ENCODE measurements around the gene MYL1. TPM values are rescaled to one million over a fixed set of nuclear protein-coding genes. Genes with fewer than 3 reads are reported as not detected.

MYL1 gene
- total RNA-seq (not detected), polyA plus RNA-seq (1 to 10 TPM in 1 of 3 donors, under 1 TPM in 1, not detected in 1; 0.45 to 7.3 TPM)
- long read RNA-seq, donor 1, transcript MYL1-202 (7 exons, 1,065 nt): major isoform, 5 of 9 reads
- long read RNA-seq, donor 1, partial matches to known transcripts: 0 of 9 reads
- long read RNA-seq, donor 1, other reads (novel, unspliced or antisense): 0 of 9 reads
- long read RNA-seq, donor 2, transcript MYL1-201 (7 exons, 870 nt): major isoform, 5 of 7 reads
- long read RNA-seq, donor 2, partial matches to known transcripts: 0 of 7 reads
- long read RNA-seq, donor 2, other reads (novel, unspliced or antisense): 0 of 7 reads
- long read RNA-seq, donor 3, partial matches to known transcripts: 0 of 3 reads
- long read RNA-seq, donor 3, other reads (novel, unspliced or antisense): 0 of 3 reads
- long read RNA-seq, donor 4: 0 reads
- long read RNA-seq, donor 5, partial matches to known transcripts: 0 of 2 reads
- long read RNA-seq, donor 5, other reads (novel, unspliced or antisense): 0 of 2 reads
- long read RNA-seq, donor 6: 0 reads
- long read RNA-seq, donor 7: 0 reads
- long read RNA-seq, donor 8, partial matches to known transcripts: 0 of 5 reads
- long read RNA-seq, donor 8, other reads (novel, unspliced or antisense): 0 of 5 reads
- long read RNA-seq, donor 9, partial matches to known transcripts: 0 of 1 reads
- long read RNA-seq, donor 9, other reads (novel, unspliced or antisense): 0 of 1 reads
- long read RNA-seq, donor 10, partial matches to known transcripts: 0 of 3 reads
- long read RNA-seq, donor 10, other reads (novel, unspliced or antisense): 0 of 3 reads

GRCh38 chr2:210315015-210315788, at the start of gene MYL1:
MYL1 (minus strand) TSS chr2:210315174; CDS start chr2:210315042, 132 bp downstream.
- WGBS, 5 donors: 77 to 85% (median 81%) methylated on average over 5 of the region's 5 CpGs
- DNase-seq: no peak
- Histone ChIP-seq H3K27me3 (no peaks in the 10 kb centered on the region), H3K27ac (no peak within 1 kb of the TSS), H3K4me3 (no peak within 1 kb of the TSS), H3K36me3 (no peaks in the 10 kb centered on the region), H3K9me3 (no peaks in the 10 kb centered on the region), H3K4me1 (no peaks in the 10 kb centered on the region)
- intact Hi-C loops (cut with DNase I; ENCODE audit: low total_unique reads): no loop called here
- TF ChIP-seq POLR2A (IDR thresholded peaks at IDR 0.05): no peak
- no peak for TF ChIP-seq EP300 (IDR thresholded peaks at IDR 0.05)
- no peak for TF ChIP-seq POLR2AphosphoS5 (IDR thresholded peaks at IDR 0.05)
- TF ChIP-seq CTCF (IDR thresholded peaks at IDR 0.05): no peak

GRCh38 chr2:210363876-210364275, 48.9 kb upstream of the MYL1 start:
- no peaks in the 10 kb centered on the region for H3K9me3 ChIP-seq
- intact Hi-C loops (cut with DNase I; ENCODE audit: low total_unique reads): no loop called here
- no peak for DNase-seq
- no peak overlapping the region for H3K4me3 ChIP-seq
- H3K4me1 ChIP-seq: no peaks in the 10 kb centered on the region
- no peaks in the 10 kb centered on the region for H3K27me3 ChIP-seq
- TF ChIP-seq EP300 (IDR thresholded peaks at IDR 0.05): no peak
- no peak for TF ChIP-seq POLR2AphosphoS5 (IDR thresholded peaks at IDR 0.05)
- no peak for TF ChIP-seq CTCF (IDR thresholded peaks at IDR 0.05)
- no peak for TF ChIP-seq POLR2A (IDR thresholded peaks at IDR 0.05)
- H3K36me3 ChIP-seq: no peaks in the 10 kb centered on the region
- no peak overlapping the region for H3K27ac ChIP-seq

- TF ChIP-seq POLR2AphosphoS5 (IDR thresholded peaks at IDR 0.05) (no peak), CTCF (IDR thresholded peaks at IDR 0.05) (no peak), POLR2A (IDR thresholded peaks at IDR 0.05) (no peak), EP300 (IDR thresholded peaks at IDR 0.05) (no peak)
Observed at GRCh38 chr2:210363261-210363660, 48.3 kb upstream of the MYL1 start.

GRCh38 chr2:210360412-210360811, 45.4 kb upstream of the MYL1 start:
- H3K27ac ChIP-seq: no peak overlapping the region

More at GRCh38 chr2:210363261-210363660, 48.3 kb upstream of the MYL1 start:
- no peak for DNase-seq
- intact Hi-C loops (cut with DNase I; ENCODE audit: low total_unique reads): no loop called here
- no peaks in the 10 kb centered on the region for H3K9me3 ChIP-seq
- no peak overlapping the region for H3K4me3 ChIP-seq
- no peaks in the 10 kb centered on the region for H3K4me1 ChIP-seq
- H3K36me3 ChIP-seq: no peaks in the 10 kb centered on the region
- no peak overlapping the region for H3K27ac ChIP-seq
- H3K27me3 ChIP-seq: no peaks in the 10 kb centered on the region

More at GRCh38 chr2:210360412-210360811, 45.4 kb upstream of the MYL1 start:
- Histone ChIP-seq H3K4me1 (no peaks in the 10 kb centered on the region), H3K27me3 (no peaks in the 10 kb centered on the region), H3K4me3 (no peak overlapping the region), H3K36me3 (no peaks in the 10 kb centered on the region), H3K9me3 (no peaks in the 10 kb centered on the region)
- no peak for TF ChIP-seq EP300 (IDR thresholded peaks at IDR 0.05)
- no peak for TF ChIP-seq POLR2A (IDR thresholded peaks at IDR 0.05)
- TF ChIP-seq CTCF (IDR thresholded peaks at IDR 0.05): no peak
- TF ChIP-seq POLR2AphosphoS5 (IDR thresholded peaks at IDR 0.05): no peak
- 29 to 41% (median 35%) methylated on average over 1 of the region's 1 CpG for WGBS, 5 donors
- no peak for DNase-seq
- intact Hi-C loops (cut with DNase I; ENCODE audit: low total_unique reads): no loop called here

Measured in stomach (tissue), 19 donors.